SK-N-SH treated with all-trans-retinoic acid at 6 μM for 48 hours (cell line): ENCODE data around the gene ADAMTS2.

Source experiments
- ATAC-seq: fragments of 200-7000 bp; cut with Tn5 transposase; 3 replicates; pipeline ENCODE4 v1.9.1; 2020; ENCODE audit warnings: mild to moderate bottlenecking, moderate library complexity
- ARNTL ChIP-seq: fragments of 450-650 bp; formaldehyde crosslinking; IDR thresholded peaks from 2 replicates; pipeline ENCODE4 v1.5.0; 2020; ENCODE audit warnings: low read depth, mild to moderate bottlenecking, moderate library complexity, borderline replicate concordance
- BACH2 ChIP-seq: fragments of 250-450 bp; sonication (Bioruptor Pico); IDR thresholded peaks from 2 replicates; pipeline ENCODE4 v1.9.0; 2021; ENCODE audit warnings: mild to moderate bottlenecking, borderline replicate concordance
- CSDC2 ChIP-seq: fragments of 250-450 bp; sonication (Bioruptor Pico); IDR thresholded peaks from 2 replicates; pipeline ENCODE4 v1.5.0; 2020; ENCODE audit warnings: mild to moderate bottlenecking, moderate library complexity
- CSRNP3 ChIP-seq: fragments of 250-450 bp; sonication (Bioruptor Pico); IDR thresholded peaks from 2 replicates; pipeline ENCODE4 v1.5.1; 2021; ENCODE audit warnings: mild to moderate bottlenecking, moderate library complexity
- ESRRG ChIP-seq: fragments of 250-450 bp; sonication (Bioruptor Pico); IDR thresholded peaks from 2 replicates; pipeline ENCODE4 v1.6.1; 2021; ENCODE audit warnings: mild to moderate bottlenecking
- OSR1 ChIP-seq: fragments of 250-450 bp; sonication (Bioruptor Pico); IDR thresholded peaks from 2 replicates; pipeline ENCODE4 v1.8.0; 2022; ENCODE audit warnings: moderate library complexity, mild to moderate bottlenecking, inconsistent platforms
- PPARA ChIP-seq: fragments of 250-450 bp; sonication (Bioruptor Pico); IDR thresholded peaks from 2 replicates; pipeline ENCODE4 v1.5.0; 2020; ENCODE audit warnings: mild to moderate bottlenecking, borderline replicate concordance
- RARB ChIP-seq: fragments of 250-450 bp; sonication (Bioruptor Pico); IDR thresholded peaks from 2 replicates; pipeline ENCODE4 v1.8.0; 2021; ENCODE audit warnings: mild to moderate bottlenecking, moderate library complexity
- SNAI2 ChIP-seq: fragments of 250-450 bp; sonication (Bioruptor Pico); IDR thresholded peaks from 2 replicates; pipeline ENCODE4 v1.5.0; 2020; ENCODE audit warnings: mild to moderate bottlenecking, moderate library complexity
- TCF4 ChIP-seq: fragments of 250-450 bp; sonication (Bioruptor Pico); IDR thresholded peaks from 2 replicates; pipeline ENCODE4 v1.8.0; 2021; ENCODE audit warnings: mild to moderate bottlenecking, moderate library complexity, borderline replicate concordance
- TOX ChIP-seq: fragments of 250-450 bp; sonication (Bioruptor Pico); IDR thresholded peaks from 2 replicates; pipeline ENCODE4 v1.8.0; 2021; ENCODE audit warnings: mild to moderate bottlenecking, moderate library complexity, borderline replicate concordance
- ZC3H10 ChIP-seq: fragments of 250-450 bp; sonication (Bioruptor Pico); IDR thresholded peaks from 2 replicates; pipeline ENCODE4 v1.5.1; 2021; ENCODE audit warnings: mild to moderate bottlenecking, moderate library complexity
- ZFP3 ChIP-seq: fragments of 250-450 bp; sonication (Bioruptor Pico); IDR thresholded peaks from 2 replicates; pipeline ENCODE4 v1.5.0; 2020; ENCODE audit warnings: mild to moderate bottlenecking, moderate library complexity
- ZFP30 ChIP-seq: fragments of 450-650 bp; formaldehyde crosslinking; IDR thresholded peaks from 2 replicates; pipeline ENCODE4 v1.5.0; 2022; ENCODE audit warnings: mild to moderate bottlenecking, moderate library complexity
- ZNF565 ChIP-seq: fragments of 450-650 bp; formaldehyde crosslinking; conservative IDR thresholded peaks from 2 replicates; pipeline ENCODE4 v1.5.0; 2020; ENCODE audit warnings: low read depth, mild to moderate bottlenecking, moderate library complexity
- ZNF70 ChIP-seq: fragments of 450-650 bp; formaldehyde crosslinking; IDR thresholded peaks from 2 replicates; pipeline ENCODE4 v1.5.0; 2020; ENCODE audit warnings: mild to moderate bottlenecking, moderate library complexity
- ZNF8 ChIP-seq: fragments of 450-650 bp; formaldehyde crosslinking; IDR thresholded peaks from 2 replicates; pipeline ENCODE4 v1.5.0; 2020; ENCODE audit warnings: mild to moderate bottlenecking, moderate library complexity
- TF ChIP-seq, protein P1 (sequence below): fragments of 250-450 bp; sonication (Bioruptor Pico); IDR thresholded peaks from 2 replicates; pipeline ENCODE4 v1.8.0; 2021; ENCODE audit warnings: low read depth, mild to moderate bottlenecking, moderate library complexity, borderline replicate concordance
- TF ChIP-seq, protein P2 (sequence below): fragments of 250-450 bp; sonication (Bioruptor Pico); IDR thresholded peaks from 2 replicates; pipeline ENCODE4 v1.5.1; 2020; ENCODE audit warnings: low read depth, mild to moderate bottlenecking, moderate library complexity
- TF ChIP-seq, protein P3 (sequence below): fragments of 250-450 bp; sonication (Bioruptor Pico); IDR thresholded peaks from 2 replicates; pipeline ENCODE4 v1.5.0; 2020; ENCODE audit warnings: mild to moderate bottlenecking, moderate library complexity

Gene ADAMTS2

DNA sequence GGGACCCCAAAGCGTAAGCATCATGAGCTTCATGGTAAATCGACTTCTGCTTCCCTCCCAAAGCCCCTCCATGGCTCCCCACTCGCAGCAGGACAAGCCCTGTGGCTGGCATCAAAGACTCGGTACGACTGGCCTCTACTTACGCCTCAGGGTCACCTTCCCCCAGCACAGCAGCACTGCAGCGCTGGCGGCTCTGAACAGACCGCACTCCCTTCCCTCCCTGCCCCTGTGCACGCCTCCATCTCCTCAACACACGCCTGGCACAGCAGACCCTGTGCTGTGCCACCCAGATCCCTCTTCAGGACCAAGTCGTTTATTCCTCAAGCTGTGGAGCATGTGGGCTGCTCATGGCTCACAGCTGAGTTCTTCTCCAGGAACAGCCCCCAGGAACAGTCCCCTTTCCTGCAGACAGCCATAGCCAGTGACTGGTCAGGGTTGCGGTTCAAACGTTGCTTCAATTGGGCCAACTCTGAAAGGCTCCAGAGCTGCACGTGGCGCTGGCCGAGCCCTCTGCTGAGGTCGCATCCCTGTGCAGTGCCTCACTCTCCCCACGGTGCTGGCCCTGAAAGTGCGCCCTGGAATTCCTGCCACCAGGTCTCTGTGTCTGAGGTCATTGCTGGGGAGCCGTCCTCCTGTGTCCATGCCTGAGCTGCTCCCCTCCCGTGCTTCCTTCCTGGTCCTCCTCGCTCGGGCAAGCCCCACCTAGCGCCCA lies 197.1 kb downstream of the ADAMTS2 start (continued):
- TF ChIP-seq CSRNP3 (CRISPR knock-in tag), result no peak

- ATAC-seq, result no peak
- TF ChIP-seq ZNF565 (CRISPR knock-in tag) (no peak), SNAI2 (CRISPR knock-in tag) (no peak), TOX (no peak), ESRRG (CRISPR knock-in tag) (no peak), RARB (CRISPR knock-in tag) (no peak), OSR1 (CRISPR knock-in tag) (no peak), ZC3H10 (CRISPR knock-in tag) (no peak), ZFP30 (CRISPR knock-in tag) (no peak), BACH2 (CRISPR knock-in tag) (no peak), TCF4 (CRISPR knock-in tag) (no peak), PPARA (CRISPR knock-in tag) (no peak)
- TF ChIP-seq, protein P1, sequence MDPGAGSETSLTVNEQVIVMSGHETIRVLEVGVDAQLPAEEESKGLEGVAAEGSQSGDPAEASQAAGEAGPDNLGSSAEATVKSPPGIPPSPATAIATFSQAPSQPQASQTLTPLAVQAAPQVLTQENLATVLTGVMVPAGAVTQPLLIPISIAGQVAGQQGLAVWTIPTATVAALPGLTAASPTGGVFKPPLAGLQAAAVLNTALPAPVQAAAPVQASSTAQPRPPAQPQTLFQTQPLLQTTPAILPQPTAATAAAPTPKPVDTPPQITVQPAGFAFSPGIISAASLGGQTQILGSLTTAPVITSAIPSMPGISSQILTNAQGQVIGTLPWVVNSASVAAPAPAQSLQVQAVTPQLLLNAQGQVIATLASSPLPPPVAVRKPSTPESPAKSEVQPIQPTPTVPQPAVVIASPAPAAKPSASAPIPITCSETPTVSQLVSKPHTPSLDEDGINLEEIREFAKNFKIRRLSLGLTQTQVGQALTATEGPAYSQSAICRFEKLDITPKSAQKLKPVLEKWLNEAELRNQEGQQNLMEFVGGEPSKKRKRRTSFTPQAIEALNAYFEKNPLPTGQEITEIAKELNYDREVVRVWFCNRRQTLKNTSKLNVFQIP (CRISPR knock-in tag), result no peak
Observed at GRCh38 chr5:179146277-179146676, 199.0 kb downstream of the ADAMTS2 start.

- TF ChIP-seq, protein P2, sequence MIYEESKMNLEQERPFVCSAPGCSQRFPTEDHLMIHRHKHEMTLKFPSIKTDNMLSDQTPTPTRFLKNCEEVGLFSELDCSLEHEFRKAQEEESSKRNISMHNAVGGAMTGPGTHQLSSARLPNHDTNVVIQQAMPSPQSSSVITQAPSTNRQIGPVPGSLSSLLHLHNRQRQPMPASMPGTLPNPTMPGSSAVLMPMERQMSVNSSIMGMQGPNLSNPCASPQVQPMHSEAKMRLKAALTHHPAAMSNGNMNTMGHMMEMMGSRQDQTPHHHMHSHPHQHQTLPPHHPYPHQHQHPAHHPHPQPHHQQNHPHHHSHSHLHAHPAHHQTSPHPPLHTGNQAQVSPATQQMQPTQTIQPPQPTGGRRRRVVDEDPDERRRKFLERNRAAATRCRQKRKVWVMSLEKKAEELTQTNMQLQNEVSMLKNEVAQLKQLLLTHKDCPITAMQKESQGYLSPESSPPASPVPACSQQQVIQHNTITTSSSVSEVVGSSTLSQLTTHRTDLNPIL (CRISPR knock-in tag), result no peak
- TF ChIP-seq TOX (no peak), SNAI2 (CRISPR knock-in tag) (no peak), BACH2 (CRISPR knock-in tag) (no peak), RARB (CRISPR knock-in tag) (no peak), ESRRG (CRISPR knock-in tag) (no peak), ZC3H10 (CRISPR knock-in tag) (no peak), OSR1 (CRISPR knock-in tag) (no peak), ZFP3 (CRISPR knock-in tag) (no peak), ZNF70 (no peak), ZNF565 (CRISPR knock-in tag) (no peak), CSRNP3 (CRISPR knock-in tag) (no peak), ZFP30 (CRISPR knock-in tag) (no peak), CSDC2 (CRISPR knock-in tag) (no peak), ARNTL (CRISPR knock-in tag) (no peak), TCF4 (CRISPR knock-in tag) (no peak), ZNF8 (CRISPR knock-in tag) (no peak), PPARA (CRISPR knock-in tag) (no peak)
- TF ChIP-seq, protein P1 (CRISPR knock-in tag), result no peak
- TF ChIP-seq, protein P3, sequence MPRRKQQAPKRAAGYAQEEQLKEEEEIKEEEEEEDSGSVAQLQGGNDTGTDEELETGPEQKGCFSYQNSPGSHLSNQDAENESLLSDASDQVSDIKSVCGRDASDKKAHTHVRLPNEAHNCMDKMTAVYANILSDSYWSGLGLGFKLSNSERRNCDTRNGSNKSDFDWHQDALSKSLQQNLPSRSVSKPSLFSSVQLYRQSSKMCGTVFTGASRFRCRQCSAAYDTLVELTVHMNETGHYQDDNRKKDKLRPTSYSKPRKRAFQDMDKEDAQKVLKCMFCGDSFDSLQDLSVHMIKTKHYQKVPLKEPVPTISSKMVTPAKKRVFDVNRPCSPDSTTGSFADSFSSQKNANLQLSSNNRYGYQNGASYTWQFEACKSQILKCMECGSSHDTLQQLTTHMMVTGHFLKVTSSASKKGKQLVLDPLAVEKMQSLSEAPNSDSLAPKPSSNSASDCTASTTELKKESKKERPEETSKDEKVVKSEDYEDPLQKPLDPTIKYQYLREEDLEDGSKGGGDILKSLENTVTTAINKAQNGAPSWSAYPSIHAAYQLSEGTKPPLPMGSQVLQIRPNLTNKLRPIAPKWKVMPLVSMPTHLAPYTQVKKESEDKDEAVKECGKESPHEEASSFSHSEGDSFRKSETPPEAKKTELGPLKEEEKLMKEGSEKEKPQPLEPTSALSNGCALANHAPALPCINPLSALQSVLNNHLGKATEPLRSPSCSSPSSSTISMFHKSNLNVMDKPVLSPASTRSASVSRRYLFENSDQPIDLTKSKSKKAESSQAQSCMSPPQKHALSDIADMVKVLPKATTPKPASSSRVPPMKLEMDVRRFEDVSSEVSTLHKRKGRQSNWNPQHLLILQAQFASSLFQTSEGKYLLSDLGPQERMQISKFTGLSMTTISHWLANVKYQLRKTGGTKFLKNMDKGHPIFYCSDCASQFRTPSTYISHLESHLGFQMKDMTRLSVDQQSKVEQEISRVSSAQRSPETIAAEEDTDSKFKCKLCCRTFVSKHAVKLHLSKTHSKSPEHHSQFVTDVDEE (CRISPR knock-in tag), result no peak
- no peak for ATAC-seq
Observed at GRCh38 chr5:179143446-179143845, 201.8 kb downstream of the ADAMTS2 start.
